Activated CD8-positive, alpha-beta memory T cell treated with anti-CD3 and anti-CD28 coated beads, Interleukin-2, amount 50 U/mL, for 24 hours (primary cell): Measurements from ENCODE around the gene TBXT.
"Not testable (repeated sequence)": the region's sequence is repeated elsewhere in the genome, so short reads cannot be mapped to it uniquely, and the experiment has no call there.

ENCODE experiments used
- DNase-seq: peaks from one replicate; pipeline ENCODE4 v3.0.0-alpha.2; 2020; ENCODE audit errors: extremely low read depth

The TBXT gene, protein sequence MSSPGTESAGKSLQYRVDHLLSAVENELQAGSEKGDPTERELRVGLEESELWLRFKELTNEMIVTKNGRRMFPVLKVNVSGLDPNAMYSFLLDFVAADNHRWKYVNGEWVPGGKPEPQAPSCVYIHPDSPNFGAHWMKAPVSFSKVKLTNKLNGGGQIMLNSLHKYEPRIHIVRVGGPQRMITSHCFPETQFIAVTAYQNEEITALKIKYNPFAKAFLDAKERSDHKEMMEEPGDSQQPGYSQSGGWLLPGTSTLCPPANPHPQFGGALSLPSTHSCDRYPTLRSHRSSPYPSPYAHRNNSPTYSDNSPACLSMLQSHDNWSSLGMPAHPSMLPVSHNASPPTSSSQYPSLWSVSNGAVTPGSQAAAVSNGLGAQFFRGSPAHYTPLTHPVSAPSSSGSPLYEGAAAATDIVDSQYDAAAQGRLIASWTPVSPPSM

DNA sequence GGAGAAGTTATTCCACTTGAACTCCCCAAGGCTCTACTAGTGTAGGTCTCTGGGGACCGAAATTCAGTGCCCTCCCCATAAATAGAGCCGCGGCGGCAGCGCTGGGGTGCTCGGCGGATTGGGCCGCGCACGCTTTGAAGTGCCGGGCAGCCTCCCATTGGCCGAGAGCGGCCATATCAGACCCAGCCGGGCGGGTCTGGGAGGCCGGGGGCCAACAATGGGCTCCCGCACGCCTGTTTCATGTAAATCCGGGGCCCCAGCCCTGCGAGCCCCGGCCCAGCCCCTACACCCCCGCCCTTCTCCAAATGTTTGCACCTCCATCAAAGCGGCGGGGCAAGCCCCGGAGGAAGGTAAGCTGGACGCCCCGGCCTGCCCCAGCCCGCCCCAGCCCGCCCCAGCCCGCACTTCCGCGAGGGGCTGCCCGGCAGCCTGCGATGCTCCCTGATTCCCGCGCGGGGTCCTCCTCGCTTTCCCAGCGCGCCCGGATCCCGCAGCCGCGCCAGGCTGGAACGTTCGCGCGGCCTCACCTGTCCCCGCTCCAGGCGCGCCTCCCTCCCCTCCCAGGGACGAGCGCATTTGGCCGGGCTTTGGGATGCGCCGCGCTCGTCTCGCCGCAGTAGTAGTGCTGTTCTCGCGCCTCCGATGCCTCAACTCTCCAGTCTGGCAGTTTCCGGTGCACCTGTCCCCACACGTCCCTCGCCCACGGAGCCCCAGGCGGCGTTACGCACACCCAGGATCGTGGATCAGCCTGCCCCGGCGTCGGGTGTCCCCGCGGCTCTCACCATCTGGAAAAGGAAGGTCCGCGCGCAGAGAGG is at the start of gene TBXT:
Gene TBXT, minus strand, starts transcription at position 51 of the 815 bp plus-strand sequence. CDS start 260 bp downstream, outside the sequence.
- no peak for DNase-seq

DNA sequence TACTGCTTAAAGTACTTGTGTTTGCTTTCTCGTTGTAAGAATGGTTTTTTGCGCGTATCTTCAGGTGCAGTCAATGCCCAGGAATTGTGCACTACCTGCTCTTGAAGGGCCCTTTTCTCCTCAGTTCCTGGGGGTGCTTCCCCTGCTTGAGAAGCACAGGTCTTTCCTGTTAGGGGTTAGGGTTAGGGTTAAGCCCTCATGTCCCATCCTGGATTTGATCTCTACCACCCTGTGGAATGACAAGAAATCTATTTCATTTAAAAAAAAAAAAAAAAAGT is 39.6 kb upstream of the TBXT start:
- no peak for DNase-seq

DNA sequence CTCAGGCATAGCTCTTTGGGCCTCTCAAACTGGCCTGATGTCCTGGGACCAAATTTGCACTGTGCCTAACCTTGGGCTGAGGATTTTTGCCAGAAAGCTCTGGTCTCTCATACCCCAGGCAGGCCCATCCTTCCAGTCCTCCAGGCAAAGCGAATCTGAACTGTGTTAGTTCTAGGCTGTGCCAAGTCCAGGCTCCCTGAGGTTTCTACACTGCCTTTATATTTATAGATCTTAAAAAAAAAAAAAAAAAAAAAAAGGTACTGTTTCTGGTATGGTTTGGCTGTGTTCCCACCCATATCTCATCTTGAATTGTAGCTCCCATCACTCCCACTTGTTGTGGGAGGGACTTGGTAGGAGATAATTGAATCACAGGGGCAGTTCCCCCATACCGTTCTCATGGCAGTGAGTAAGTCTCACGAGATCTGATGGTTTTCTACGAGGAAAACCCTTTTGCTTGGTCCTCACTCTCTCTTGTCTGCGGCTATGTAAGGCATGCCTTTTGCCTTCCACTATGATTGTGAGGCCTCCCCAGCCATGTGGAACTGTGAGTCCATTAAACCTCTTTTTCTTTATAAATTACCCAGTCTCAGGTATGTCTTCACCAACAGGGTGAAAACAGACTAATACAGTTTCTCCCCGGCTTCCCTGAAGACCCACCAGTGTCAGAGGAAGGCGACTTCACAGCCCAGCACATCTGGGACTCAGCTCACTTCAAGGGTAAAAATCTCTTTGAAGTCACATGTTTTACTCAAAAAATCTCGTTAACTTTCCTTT is 39.0 kb upstream of the TBXT start:
- no peak for DNase-seq

DNA sequence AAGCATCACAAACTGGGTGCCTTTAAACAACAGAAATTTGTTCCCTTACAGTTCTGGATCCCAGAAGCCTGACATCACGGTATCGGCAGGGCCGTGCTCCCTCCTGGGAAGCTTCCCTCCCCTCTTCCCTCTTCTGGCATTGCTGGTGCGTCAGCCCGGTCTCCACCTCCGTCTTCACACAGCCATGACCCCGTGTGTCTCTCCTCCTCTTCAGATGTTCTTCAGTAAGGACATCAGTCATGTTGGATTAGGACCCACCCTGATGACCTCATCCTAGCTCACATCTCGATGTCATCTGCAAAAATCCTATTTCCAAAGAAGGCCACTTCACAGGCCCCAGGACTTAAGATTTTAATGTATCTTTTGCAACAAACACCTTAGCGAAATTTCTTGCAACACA is 38.4 kb upstream of the TBXT start:
- no peak for DNase-seq

DNA sequence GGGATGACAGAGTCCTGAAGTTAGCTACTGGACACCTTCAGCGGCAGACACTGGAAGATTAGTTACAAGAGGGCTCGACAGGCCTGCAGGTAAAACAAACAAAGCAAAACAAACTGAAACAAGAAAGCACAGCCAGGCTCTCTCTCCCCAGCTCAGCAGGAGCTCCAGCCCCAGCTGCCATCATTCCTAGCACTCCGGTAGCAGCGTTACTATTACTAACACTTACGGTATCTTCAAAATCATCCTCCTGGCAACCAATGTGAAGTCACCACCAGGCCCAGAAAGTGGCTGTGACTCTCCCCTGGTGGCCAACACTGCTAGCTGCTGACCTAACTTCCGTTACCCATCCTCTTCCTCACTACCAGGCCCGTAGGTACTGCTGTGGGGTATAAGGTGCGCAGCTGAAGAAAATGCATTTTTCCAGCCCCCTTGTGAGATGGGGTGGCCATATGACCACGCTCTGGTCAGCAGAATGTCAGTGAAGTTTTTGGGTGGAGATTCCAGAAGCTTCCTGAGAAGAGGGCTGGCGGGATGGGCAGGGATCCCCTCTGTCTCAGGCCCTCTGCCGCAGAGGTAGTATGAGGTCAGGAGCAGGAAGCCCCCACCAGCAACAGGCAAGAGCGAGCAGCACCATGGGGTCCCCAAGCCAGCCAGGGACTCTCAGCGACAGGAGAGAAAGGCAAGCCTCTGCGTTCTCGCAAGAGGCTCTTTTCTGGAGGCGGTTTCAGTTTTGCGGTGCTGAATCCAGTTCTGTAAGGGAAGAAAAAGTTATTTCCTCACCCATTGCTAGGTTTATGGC is 37.4 kb upstream of the TBXT start:
- DNase-seq, result no peak

DNA sequence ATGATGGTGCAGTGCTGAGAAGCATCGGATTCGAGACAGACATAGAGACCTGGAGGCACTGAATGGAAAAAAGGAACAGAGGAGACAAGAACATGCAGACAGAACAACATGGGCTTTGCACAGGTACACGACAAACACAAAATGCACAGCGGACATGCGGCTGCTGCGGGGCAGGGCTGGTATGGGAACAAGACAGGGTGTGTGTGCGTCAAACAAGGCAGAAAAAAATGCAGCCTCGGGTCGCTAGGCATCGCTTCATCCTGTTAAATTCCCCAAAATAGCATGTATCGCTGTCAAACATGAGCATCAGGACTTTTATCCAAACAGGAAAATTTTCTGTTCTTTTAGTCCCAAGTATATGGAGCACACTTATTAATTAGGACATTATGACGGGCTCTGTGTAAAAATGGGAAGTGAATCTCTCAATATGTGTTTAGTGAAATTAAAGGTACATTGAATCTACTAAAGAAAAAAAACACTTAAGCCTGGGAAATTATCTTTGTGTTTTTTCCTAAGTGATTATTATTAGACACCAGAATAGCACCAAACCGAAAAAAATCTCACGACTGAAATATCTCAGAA is 36.1 kb upstream of the TBXT start:
- DNase-seq, result no peak

DNA sequence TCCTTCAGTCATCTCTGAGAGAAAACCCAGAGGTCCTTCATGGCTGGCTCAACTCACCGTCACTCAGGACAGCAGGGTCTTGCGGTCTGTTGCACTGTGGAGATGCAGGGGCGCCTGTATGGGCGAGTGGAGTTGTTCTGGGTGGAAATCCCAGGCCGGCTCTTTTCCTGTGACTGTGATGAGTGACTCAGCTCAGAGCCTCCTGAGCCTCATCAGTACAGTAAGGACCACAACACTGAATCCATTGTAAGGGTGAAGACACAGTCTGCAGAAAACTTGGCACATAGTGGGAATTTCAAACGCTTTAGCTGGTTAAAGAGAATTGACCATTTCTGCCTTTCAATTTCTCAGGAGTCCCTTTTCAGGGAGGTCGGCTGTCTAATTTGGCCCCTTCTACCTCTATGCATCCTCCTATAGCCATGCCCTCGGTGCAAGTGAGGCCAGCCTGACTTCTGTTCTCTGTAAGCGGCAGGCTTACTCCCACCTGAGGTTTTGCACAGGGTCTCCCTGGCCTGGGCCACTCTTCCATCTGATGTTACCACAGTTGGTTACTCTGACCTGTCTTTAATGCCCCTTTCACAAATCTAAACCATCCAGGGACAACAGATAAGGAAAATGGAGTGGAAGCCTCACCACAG is 35.5 kb upstream of the TBXT start:
- no peak for DNase-seq

DNA sequence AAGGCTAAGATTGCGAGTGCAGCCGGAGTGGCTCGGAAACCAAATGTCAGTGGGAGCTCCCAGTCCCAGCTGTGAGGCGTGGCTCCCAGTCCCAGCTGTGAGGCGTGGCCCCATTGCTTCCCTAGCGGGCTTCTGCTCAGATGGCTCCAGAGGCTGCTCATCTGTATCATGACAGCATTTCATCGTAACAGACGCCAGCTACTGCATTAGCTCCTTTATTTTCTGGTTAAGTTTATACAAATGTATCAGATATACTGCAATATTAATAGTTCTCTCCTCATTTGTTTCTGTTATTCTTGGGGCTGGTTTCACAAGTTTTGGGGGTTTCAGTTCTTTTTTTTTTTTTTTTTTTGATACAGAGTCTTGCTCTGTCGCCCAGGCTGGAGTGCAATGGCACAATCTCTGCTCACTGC is 34.7 kb upstream of the TBXT start:
- DNase-seq, result no peak

DNA sequence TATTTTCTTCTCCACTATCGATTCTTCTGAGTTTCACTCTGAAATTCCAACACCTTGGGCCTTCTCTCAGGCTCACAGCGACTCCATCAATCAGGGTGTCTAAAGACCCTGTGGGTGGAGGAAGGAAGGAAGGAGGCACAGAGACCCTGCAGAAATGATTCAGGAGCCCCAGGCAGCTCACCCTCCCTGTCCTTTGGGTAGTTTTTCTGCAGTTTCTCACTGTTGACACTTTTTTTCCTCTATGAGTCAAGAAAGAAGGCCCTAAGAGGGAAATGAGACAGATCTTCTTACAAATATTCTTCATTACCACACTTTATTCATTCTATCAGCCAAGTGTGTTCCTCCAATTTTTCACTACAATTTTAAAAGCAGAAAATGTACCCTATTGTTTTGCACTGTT is 34.2 kb upstream of the TBXT start:
- DNase-seq, result no peak

DNA sequence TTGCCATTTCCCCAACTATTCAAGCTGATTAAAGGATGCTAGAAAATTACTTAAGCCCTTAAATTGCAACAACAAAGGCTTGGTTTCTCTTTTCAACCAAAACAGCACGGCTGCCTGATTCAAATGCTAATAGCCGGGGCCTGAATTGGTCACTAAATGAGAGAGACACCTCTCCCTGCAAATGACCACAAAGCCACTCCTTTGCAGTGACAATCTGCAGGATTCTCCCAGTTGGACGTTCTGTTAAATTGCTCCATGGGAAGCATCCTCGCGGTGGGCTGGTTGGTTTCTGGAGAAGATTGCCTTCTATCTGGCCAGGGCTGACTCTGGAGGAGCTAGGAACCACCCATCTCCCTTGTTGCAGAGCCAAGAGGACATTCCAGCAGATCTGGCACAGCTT is 29.7 kb upstream of the TBXT start:
- no peak for DNase-seq

DNA sequence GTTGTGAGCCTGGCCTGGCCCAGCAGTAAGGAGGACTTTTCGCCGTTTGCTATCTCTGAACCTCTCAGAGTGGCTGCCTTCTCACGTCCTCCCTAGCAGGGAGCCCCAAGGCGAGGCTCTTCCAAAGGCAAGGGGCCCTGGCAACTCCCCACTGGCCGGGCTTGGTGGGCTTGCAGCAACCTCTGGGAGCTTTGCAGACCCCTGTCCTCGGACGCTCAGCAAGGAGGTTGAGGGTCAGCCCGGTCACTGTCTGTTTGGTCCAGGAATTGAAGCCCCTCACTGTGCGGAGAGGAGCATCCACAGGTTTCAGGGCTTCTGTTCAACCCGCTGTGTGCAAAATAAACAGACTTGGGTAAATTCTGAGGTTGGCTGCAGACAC is 28.2 kb upstream of the TBXT start:
- no peak for DNase-seq

DNA sequence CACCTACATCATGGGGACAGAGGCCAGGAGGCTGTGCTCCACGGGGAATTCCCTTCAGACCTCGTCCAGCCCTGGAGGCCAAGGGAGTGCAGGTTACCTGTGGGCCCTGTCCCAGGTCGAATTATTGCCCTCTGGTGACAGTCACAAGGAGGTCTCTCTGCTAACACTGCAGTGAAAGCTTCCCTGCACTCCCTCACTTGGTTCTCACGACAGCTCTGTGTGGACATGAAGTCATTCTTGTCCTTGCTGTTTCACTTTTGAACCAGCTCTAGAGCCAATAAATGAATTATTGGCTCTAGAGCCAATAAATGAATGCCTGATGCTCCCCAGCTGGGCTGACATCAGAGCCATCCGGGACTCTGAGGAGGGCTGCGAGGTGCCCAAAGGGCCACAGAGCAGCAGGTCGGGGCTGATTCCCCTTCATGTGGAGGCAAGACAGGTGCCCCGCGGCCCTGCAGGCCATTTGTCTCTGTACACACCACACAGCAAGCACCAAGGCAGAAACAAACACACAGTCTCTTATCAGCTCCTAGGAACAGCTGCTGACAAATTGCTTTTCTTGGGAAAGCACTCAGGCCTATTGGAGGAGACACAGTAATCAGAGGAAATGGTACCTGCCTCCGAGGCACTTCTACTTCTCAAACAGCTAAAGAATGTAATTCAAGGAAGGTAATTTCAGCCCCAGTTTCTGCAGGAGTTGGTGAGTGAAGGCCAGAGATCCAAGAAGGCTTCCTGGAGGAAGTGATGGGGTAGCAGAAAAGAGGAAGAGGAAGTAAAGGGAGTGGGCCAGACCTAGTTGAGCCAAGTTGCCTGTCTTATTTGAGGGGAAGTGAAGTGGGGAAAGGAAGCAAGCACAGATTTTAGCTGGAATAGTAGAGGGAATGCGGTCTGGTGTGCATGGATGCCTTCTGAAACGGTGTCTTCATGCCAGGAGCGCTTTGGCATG is 27.5 kb upstream of the TBXT start:
- DNase-seq, result no peak

DNA sequence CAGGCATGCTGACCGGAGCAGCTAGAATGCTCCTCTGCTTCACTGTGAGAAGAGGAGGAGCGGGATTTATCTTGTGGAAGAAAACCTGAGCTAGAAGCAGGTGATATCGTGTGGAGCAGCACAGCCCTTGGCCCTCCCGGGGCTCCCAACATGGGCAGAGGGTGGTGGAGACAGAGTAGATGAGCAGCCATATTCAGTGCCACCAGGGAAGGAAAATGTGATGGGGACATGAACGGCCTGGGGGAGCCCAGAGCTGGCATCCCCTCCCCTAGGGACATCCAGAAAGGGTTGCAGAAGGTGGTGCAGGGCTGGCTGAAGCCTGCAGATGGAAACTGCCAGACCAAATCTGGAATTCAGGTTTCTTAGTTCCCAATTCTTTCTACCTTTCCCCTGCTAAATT is 24.9 kb upstream of the TBXT start:
- no peak for DNase-seq

DNA sequence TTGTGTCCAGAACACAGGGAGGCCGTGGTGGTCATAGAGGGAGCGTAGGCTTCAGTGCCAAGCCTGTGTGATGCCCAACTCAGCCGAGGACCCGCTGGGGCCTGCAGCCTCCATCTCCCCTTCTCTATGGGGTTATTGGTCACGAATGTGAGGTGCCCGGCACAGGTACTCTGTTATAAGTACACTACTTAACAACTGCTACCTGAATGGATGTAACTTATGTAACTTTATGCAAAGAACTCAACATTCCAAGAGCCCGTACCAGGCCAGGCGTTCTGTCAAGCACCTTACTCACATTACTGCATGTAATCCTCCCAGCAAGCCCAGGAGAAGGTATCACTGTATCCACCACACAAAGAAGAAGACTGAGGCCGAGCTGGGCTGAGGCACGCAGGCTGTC is 24.5 kb upstream of the TBXT start:
- DNase-seq, result no peak

DNA sequence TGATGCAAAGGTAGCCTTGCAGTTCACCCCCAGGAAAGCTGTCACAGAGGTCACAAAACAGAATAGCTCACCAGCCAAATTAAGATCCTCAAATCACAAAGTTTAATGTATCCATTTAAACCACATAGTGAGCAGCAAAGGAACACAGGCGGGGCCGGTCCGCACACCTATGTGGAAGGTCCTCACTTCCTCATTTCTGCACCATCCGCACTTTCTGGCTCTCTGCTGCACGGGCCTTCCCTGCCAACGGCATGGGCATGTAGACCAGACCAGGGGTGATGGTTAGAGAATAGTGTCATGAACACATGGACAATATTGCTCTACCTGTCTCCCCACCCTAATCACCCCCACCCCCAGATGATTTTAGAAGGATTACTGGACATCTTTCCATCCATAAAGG is 12.1 kb upstream of the TBXT start:
- DNase-seq, result no peak

DNA sequence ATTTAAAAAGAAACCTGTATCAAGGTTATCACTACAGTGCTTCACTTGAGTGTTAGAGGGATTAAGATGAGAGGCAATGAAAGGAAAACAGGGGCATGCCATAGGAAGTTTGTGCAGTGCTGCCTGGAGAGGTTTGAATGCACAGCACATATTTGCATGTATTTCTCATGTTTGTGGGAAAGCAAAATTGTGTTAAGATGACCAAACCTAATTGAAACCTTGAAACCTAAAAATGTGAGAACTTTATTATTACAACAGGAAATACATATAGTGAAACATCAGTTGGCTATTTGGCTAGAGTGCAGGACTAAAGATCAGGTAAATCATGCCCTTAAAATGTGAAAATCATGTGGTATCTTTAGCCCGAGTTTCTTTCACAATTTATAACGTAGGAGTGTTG is 8.5 kb upstream of the TBXT start:
- no peak for DNase-seq

DNA sequence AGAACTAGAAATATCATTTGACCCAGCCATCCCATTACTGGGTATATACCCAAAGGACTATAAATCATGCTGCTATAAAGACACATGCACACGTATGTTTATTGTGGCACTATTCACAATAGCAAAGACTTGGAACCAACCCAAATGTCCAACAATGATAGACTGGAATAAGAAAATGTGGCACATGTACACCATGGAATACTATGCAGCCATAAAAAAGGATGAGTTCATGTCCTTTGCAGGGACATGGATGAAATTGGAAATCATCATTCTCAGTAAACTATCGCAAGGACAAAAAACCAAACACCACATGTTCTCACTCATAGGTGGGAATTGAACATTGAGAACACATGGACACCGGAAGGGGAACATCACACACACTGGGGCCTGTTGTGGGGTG is 7.4 kb upstream of the TBXT start:
- DNase-seq, result not testable (repeated sequence)

DNA sequence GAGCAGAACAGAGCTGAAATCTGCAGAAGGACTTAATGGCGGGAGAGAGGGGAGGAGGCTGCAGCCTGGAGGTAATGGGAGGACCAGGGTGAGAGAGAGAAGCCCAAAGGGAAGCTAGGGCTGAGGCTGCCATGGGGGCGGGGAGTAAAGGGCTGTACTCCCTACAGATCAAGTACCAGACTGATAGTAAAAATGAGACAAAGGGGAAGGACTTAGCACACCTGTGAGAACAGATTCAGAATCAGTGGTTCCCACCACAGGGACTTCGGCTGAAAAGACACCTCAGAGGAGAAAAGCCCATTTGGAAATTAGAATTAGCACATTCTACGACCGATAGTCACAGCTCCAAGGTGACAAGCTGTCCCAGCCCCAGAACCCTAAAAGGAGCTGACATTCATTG is 6.4 kb upstream of the TBXT start:
- DNase-seq, result no peak

DNA sequence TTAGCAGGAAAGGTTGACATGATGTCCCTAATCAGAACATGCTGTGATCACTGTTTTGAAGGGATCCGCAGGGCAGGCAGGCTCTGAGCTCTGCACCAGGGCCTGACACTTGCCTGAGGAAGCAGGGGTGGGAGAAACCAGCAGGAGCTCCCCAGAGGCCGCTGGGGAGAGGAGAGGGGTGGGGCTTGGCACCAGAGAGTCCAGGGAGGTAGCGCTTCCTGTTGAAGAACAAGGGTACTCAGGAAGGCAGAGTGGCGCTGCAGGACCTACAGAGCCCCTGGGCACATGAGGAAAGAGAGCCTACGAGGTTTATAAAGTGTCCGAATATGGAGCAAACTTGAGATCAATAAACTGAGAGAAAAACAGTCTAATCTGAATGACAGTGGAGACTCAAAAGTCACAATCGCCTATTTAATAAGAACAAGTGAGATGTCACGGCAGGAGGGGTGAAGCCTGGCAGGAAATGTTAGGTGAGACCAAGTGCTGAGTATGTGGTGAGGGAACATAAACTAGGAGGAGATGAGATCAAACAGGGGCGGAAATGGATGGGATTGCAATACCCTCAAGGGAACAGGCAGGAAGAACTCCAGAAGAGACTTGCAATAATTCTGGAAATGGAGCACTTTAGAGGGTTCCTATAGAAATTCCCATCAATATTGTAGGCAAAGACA is 5.8 kb upstream of the TBXT start:
- DNase-seq, result no peak
